Measurements from ENCODE around the gene MPL.

Gene MPL

DNA sequence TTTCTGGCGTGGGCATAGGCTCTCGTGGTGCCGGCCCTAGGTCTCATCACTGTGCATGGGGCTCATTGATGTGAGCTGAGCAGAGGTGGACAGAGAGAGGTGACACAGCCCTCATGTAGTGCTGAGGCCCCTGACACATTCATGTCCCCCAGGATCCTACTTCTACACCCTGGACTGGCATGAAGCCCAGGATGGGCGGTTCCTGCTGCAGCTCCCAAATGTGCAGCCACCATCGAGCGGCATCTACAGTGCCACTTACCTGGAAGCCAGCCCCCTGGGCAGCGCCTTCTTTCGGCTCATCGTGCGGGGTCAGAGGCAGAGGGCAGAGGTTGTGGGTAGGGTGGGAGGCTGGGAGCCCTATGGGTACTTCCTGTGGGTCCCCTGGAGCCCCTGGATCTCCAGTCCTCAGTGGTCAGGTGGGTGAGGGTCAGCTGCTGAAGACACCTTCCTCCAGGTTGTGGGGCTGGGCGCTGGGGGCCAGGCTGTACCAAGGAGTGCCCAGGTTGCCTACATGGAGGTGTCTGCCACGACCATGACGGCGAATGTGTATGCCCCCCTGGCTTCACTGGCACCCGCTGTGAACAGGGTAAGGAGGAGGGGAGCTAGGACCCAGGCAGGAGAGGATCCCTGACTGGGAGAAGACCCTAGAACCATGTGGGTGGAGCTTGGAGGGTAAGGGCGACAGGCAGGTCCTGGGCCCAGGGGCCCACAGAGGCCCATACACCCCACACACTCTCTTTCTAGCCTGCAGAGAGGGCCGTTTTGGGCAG lies 30.7 kb upstream of the MPL start:
- no peak for DNase-seq

DNA sequence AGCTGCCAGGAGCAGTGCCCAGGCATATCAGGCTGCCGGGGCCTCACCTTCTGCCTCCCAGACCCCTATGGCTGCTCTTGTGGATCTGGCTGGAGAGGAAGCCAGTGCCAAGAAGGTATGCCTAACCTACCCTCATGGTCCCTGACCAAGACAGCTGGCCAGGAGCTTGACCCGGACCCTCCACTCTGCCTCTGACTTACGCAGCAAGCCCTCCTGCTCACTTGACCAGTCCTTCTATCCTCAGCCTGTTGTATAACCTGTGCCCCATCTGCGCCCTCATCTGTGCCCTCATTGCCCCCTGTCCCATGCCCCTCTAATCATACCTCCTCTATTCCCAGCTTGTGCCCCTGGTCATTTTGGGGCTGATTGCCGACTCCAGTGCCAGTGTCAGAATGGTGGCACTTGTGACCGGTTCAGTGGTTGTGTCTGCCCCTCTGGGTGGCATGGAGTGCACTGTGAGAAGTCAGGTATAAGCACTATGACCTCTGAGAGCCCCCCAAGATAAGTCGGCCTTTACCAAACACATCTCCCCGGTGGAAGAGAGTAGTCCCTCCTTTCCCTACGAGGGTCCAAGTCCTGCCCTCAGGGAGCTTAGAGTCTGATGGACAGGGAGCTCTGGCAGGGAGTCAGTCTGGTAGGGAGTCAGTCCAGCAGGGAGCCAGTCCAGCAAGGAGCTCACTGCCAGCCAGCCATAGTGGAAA lies 30.0 kb upstream of the MPL start:
- DNase-seq, result no peak

DNA sequence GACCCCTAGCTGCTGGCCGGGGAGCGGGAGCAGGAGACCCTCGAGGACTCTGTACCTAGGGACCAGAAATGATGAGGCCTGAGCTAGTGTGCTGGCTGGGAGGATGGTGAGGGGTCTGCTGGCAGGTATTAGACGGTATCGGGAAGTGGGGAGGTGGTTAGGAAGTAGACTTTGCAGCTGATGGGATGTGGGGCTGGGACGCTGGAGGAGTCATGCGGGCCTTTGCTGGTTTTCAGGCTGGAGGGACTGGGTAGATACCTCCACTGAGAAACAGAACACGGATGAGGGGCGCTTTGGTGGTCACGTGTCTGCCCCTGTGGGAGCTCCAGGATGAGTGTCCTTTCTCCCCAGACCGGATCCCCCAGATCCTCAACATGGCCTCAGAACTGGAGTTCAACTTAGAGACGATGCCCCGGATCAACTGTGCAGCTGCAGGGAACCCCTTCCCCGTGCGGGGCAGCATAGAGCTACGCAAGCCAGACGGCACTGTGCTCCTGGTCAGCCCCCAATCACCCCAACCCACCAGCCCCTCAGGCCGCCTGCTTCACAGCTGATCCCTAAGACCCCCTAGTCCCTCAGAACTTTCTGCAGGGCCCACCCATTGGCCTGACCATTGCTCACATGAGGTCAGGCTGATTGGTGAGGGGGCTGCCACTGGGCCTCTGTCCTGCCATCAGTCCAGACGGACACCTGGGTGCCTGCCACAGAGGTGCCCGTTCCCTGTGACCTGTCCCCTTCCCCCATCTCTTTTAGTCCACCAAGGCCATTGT lies 28.8 kb upstream of the MPL start:
- no peak for DNase-seq

DNA sequence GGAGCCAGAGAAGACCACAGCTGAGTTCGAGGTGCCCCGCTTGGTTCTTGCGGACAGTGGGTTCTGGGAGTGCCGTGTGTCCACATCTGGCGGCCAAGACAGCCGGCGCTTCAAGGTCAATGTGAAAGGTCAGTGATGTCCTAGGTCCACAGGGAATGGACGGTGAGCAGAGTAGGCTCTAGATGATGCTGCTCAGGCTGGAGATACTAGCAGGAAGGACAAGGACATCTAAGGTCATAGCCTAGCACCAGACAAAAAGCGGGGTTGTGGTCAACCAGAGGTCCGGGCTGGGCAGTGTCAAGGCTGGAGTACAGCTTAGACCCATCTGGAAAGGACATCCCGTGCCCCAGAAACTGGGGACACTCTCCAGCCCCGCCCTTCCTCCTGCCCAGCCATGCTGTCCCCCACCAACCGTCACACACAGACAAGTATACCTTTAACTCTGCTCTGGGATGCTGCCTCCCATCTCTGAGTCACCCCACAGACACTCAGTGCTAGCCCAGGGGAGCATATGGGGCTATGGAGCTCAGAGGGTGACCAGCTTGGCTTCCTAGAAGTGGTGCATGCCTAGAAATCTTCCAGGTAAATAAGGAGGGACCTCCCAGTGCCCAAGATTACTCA lies 28.1 kb upstream of the MPL start:
- no peak for DNase-seq

DNA sequence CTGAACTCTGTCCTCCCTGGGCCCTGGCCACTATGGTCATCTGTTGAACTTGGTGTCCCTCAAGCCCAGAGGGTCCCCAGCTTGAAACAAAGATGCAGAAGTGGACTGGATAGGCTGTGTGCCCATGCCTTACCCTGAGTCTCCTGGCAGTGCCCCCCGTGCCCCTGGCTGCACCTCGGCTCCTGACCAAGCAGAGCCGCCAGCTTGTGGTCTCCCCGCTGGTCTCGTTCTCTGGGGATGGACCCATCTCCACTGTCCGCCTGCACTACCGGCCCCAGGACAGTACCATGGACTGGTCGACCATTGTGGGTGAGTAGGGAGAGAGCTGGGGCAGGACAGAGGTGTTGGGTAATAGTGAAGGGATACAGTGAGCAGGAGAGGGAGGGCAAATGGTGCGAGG lies 26.1 kb upstream of the MPL start:
- no peak for DNase-seq

DNA sequence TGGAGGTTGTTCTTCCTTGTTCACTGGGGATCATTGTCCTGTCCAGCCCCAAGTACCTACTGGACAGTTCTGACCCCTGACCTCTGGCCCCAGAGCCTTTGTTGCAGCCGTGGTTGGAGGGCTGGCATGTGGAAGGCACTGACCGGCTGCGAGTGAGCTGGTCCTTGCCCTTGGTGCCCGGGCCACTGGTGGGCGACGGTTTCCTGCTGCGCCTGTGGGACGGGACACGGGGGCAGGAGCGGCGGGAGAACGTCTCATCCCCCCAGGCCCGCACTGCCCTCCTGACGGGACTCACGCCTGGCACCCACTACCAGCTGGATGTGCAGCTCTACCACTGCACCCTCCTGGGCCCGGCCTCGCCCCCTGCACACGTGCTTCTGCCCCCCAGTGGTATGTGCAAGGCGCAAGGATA lies 25.4 kb upstream of the MPL start:
- no peak for DNase-seq

DNA sequence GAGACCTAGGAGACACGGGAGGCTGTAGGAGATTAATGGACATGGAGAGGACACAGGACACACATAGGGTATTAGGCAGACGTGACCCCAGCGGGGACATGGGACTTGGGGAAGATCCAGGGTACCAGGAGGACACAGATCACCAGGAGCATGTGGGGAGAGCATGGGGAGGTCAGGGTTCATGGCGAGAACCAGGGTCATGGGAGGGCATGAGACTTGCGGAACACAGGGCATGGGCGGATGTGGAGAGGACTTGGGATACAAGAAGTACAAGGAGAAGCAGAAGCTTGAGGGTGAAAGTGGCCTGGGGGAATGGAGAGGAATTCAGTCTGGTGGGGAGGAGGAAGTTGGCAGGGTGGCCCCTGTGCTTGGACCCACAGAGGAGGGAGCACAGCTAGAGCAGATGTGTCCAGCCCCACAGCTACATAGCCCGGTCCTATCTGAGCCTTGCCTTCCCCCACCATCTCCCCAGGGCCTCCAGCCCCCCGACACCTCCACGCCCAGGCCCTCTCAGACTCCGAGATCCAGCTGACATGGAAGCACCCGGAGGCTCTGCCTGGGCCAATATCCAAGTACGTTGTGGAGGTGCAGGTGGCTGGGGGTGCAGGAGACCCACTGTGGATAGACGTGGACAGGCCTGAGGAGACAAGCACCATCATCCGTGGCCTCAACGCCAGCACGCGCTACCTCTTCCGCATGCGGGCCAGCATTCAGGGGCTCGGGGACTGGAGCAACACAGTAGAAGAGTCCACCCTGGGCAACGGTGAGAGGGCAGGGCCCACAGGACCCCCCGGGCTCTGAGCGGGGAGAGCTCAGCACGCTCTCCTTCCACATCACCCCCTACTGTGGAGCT lies 24.7 kb upstream of the MPL start:
- DNase-seq, result no peak

DNA sequence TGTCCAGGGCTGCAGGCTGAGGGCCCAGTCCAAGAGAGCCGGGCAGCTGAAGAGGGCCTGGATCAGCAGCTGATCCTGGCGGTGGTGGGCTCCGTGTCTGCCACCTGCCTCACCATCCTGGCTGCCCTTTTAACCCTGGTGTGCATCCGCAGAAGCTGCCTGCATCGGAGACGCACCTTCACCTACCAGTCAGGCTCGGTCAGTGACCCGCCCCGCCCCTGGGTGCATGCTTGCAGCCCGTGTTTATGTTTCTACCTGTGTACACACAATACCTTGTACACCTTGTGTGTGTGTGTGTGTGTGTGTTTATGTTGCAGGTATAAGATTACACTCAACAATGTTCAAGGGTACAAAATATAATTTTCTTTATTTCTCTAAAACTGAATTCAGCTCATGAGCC lies 23.8 kb upstream of the MPL start:
- DNase-seq, result no peak

DNA sequence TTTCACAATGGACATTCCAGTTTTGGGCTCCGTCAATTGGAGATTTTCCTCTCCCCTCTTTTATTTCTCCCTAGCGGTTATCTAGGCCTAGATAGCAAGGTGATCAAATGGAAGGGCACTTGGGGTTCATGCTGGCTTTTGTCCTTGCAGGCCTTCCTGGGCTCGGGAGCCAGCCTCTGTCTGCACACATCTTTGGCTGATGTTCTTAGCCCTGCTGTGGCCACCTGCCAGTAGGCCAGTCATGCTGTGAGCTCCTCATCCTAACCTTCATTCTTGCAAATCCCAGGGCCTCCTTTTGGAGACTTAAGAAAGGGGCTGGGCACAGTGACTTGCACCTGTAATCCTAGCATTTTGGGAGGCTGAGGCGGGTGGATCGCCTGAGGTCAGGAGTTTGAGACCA lies 23.4 kb upstream of the MPL start:
- no peak for DNase-seq

DNA sequence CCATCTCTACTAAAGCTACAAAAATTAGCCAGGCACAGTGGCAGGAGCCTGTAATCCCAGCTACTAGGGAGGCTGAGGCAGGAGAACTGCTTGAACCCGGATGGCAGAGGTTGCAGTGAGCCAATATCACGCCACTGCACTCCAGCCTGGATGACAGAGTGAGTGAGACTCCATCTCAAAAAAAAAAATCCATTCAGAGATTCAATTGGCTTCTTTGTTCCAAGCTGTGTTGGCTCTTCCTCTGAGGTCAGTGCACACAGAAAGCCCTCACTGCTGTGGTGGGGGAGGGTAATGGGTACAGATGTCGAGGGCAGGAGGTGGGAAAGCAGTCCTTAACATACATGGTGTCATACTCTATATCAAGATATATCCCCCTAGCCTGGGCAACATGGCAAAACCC lies 22.1 kb upstream of the MPL start:
- no peak for DNase-seq

DNA sequence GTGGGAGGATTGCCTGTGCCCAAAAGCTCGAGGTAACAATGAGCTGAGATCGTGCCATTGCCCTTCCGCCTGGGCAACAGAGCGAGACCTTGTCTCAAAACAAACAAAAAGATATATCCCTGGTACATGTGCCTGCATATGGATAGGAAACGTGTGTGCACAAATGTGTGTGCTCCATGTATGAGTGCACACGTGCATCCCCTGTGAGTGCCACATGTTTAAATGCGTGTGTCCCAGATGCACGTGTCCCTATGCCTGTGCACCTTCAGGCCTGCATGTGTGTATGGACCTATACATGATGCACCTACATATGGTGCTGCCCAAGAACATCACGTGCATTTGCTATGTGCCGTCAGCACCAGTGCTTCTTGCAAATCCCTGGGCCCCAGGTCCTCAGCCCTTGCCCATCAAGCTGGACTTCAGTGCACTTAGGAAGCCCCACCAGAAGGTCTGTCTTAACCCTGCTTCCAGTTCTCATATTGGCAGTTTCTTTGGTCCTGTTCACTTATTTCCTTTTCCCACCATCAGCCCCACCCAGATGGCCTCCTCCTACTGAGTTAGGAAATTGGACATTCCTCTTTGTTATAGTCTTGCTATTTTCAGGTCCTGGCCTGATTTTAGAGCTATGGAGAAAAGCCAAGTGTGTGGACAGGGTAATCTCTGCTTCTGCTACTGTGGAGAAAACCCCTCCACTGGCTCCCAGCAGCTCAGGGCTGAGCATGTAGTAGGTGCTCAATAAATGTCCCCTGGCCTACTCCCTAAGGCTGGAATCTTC lies 21.5 kb upstream of the MPL start:
- no peak for DNase-seq

DNA sequence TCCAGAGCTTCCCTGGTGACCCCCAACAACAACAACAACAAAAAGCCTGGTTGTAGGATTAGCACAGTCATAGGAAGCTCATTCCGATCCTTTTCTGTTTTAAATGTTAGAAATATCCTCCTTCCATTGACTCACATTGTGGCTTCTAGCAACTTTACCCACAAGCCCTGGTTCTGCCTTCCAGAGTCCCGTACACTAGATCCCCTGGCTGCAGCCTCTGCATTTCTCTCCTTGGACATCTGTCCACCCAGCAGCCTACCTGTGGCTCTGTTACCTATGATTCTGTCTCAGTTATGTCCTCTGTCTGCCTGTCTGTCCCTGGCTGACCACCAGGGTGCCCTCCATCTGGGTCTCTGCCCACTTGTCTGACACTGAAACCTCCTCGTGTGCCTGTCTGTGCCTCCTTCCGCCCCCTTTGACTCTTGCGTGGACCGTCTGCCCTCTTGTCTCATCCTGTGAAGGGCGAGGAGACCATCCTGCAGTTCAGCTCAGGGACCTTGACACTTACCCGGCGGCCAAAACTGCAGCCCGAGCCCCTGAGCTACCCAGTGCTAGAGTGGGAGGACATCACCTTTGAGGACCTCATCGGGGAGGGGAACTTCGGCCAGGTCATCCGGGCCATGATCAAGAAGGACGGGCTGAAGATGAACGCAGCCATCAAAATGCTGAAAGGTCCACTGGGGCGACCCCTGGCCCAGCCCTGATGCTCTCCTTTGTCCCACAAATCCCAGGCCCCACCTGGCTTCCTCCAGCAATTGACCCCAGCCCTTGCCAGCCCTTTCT lies 20.7 kb upstream of the MPL start:
- DNase-seq, result no peak

DNA sequence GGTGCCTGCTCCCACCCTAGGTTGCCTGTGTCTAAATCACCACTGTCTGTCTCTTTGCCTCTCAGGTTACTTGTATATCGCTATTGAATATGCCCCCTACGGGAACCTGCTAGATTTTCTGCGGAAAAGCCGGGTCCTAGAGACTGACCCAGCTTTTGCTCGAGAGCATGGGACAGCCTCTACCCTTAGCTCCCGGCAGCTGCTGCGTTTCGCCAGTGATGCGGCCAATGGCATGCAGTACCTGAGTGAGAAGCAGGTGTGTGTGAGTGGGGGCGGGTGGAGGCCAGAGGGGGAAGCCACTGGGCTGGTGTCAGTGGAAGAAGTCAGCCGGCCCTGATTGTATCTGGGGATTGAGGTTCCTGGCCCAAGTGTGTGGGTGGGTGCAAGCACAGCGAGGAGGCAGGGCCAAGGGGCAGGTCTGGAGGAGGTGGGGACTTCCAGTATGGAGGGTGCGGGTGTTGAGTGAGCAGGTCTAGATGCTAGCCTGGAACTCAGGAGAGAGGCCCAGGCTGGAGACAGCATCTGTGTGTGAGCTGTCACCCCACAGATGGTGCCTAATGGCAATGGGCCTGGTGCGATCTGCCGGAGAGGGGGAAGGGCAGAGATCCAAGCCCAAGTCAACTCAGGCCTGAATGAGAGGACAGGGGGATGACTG lies 19.7 kb upstream of the MPL start:
- DNase-seq, result no peak

DNA sequence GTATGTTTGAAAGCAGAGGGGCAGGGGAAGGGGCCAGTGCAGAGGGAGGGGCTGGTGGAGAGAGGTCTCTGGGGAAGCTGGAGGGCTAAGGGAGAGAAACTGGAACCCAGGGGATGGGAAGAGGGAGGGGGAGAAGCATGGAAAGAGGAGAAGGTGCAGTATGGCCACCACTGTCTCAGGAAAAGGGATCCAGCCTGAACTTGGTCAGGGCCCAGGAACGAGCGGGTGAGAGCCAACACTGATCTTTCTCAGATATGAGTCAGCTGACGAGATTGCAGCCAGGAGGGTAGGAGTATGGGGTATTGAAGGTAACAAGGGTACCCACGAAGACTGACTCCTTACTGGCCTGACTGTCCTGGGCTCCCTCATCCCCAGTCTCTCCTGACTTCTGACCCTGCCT lies 18.8 kb upstream of the MPL start:
- no peak for DNase-seq

DNA sequence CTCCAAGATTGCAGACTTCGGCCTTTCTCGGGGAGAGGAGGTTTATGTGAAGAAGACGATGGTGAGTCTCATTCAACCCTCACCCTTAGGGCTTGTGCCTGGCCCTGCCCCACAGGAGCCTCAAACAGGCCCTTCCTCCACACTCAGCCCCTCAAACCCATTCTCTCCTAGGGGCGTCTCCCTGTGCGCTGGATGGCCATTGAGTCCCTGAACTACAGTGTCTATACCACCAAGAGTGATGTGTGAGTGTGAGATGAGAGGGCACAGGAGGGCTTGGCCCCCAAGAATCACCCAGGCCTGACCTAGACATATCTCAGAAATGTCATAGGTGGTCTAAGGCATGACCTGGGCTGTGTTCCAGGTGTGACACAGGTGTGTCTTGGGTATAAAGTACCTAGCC lies 18.3 kb upstream of the MPL start:
- no peak for DNase-seq

DNA sequence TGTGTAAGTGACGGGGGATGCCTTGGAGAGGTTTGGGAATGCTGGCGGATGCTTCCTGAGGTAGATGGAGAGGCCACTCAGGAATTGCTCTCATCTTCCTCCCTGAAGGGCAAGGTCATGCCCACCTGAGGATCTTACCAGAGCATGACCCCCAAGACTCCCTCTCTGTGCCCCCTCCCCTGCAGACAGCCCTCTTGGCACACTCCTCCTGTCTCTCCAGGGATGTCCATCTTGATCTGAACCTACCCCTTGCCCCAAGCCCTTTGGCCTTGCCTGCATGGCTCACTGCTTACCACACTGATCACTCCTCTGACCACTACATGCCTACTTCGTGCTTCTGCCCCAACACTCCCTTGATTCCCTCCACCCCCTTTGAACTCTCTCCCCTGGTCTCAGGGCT lies 17.9 kb upstream of the MPL start:
- DNase-seq, result no peak

DNA sequence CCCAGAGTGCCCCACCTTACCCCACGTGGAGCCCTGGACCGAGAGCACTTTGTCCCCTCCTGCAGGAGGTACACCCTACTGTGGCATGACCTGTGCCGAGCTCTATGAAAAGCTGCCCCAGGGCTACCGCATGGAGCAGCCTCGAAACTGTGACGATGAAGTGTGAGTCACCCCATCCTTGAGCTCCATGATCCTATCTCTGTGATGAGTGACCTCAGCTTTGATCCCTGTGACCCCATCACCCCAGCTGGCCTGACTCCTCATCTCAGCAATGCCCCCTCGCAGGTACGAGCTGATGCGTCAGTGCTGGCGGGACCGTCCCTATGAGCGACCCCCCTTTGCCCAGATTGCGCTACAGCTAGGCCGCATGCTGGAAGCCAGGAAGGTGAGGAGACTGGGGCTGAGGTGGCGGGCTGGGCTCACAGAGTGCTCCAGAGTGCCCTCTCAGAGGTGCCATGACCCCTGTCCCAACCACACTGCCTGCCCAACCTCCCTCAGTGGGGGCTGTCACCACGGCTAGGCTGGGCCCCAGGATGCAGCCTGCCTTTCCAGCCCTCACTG lies 16.2 kb upstream of the MPL start:
- DNase-seq, result no peak

DNA sequence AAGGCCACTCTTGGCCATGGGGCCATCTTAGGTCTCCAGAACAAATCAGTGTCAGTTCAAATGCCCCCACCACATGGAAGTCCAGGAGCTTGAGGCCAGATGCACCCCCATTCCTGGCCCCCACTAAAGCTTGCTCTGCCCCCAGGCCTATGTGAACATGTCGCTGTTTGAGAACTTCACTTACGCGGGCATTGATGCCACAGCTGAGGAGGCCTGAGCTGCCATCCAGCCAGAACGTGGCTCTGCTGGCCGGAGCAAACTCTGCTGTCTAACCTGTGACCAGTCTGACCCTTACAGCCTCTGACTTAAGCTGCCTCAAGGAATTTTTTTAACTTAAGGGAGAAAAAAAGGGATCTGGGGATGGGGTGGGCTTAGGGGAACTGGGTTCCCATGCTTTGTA lies 15.1 kb upstream of the MPL start:
- DNase-seq, result no peak

DNA sequence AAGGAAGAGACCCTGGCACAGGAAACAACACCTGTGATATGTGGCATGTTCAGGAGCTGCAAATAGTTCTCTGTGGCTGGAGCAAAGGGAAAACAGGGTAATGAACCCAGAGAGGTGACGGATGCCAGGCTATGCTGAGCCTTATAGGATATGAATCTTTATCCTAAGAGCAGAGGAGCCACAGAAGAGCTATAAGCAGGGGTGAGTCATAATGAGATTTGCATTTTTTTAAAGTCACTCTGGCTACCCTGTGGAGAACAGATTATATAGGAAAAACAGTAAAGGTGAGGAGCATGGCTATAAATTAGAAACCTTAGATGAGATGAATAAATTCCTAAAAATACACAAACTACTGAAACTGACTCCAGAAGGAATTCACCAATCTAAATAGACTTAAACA lies 12.8 kb upstream of the MPL start:
- DNase-seq, result no peak

DNA sequence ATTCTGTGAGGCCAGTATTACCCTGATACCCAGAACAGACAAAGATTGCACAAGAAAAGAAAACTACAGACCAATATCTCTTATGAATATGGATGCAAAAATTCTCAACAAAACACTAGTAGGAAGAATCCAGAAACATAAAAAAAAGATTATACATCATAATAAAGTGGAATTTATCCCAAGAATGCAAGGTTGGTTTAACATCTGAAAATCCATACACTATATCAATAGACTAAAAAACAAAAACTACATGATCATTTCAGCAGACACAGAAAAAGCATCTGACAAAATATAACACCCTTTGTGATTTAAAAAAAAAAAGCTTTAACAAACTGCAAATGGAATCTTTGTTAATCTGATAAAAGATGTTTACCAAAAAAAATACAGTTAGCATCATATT lies 12.2 kb upstream of the MPL start:
- no peak for DNase-seq

Measured in HCEC 1CT (cell line).